Neural progenitor cell (in vitro differentiated cells): ENCODE results near the gene ZCCHC10.

Experiments
- CTCF ChIP-seq: fragments of 200-600 bp; sonication (generic); IDR thresholded peaks from 2 replicates; pipeline ENCODE4 v1.5.1; 2017; ENCODE audit warnings: antibody characterized with exemption, mild to moderate bottlenecking
- EZH2phosphoT487 ChIP-seq: fragments of 200-600 bp; sonication (generic); IDR thresholded peaks from 2 replicates; pipeline ENCODE4 v1.6.1; 2017; ENCODE audit warnings: antibody characterized with exemption

- TF ChIP-seq CTCF (no peak), EZH2phosphoT487 (no peak)
Measured at GRCh38 chr5:133035224-133035623, 8.9 kb upstream of the ZCCHC10 start.
